Calu3 (cell line): ENCODE measurements around the gene IRF2BPL. TPM values are rescaled to one million over a fixed set of nuclear protein-coding genes. Genes with fewer than 3 reads are reported as not detected.

Source experiments
- BruUV-seq: library from RNA; stranded (reverse); fragments of 400-500 nt; replicated peaks from 2 replicates; lab custom pipeline; 2021; lab: Mats Ljungman, UMichigan
- CTCF ChIA-PET: fragments of 300-600 bp; sonication (Branson Sonifier 250); formaldehyde crosslinking; loops from one replicate; lab custom pipeline; 2022; ENCODE audit warnings: antibody characterized with exemption; lab: Charles Lee
- DNase-seq: peaks from one replicate; pipeline ENCODE4 v3.0.0; 2022
- H3K27ac Mint-ChIP-seq: one replicate; pipeline ENCODE4 v1.8.0; 2022; ENCODE audit warnings: mixed read lengths; ENCODE audit not compliant: unreplicated experiment
- H3K27me3 Mint-ChIP-seq: one replicate; pipeline ENCODE4 v1.8.0; 2022; ENCODE audit warnings: mixed read lengths; ENCODE audit not compliant: unreplicated experiment
- H3K36me3 Mint-ChIP-seq: one replicate; pipeline ENCODE4 v1.8.0; 2022; ENCODE audit warnings: mild to moderate bottlenecking, moderate library complexity, mixed read lengths; ENCODE audit not compliant: insufficient read depth, unreplicated experiment
- H3K4me1 Mint-ChIP-seq: one replicate; pipeline ENCODE4 v1.8.0; 2022; ENCODE audit warnings: mild to moderate bottlenecking, low read depth, mixed read lengths; ENCODE audit not compliant: unreplicated experiment
- H3K4me3 Mint-ChIP-seq: one replicate; pipeline ENCODE4 v1.8.0; 2022; ENCODE audit warnings: mild to moderate bottlenecking, low read depth, moderate library complexity, mixed read lengths; ENCODE audit not compliant: unreplicated experiment
- H3K9me3 Mint-ChIP-seq: one replicate; pipeline ENCODE4 v1.8.0; 2022; ENCODE audit warnings: low read depth, mixed read lengths; ENCODE audit not compliant: unreplicated experiment
- CTCF ChIP-seq: fragments of 200-600 bp; IDR thresholded peaks from one replicate; pipeline ENCODE4 v1.8.0; 2022; ENCODE audit warnings: antibody characterized with exemption; ENCODE audit not compliant: unreplicated experiment
- intact Hi-C: fragments of 100-400 bp; cut with micrococcal nuclease; formaldehyde crosslinking; loops from one replicate; pipeline ENCODE4 v1.10.0; 2022; ENCODE audit not compliant: unreplicated experiment
- total RNA-seq: library from RNA; stranded (reverse); gene quantifications from 2 replicates; pipeline ENCODE4 v1.2.3, GENCODE V29; 2022

IRF2BPL gene
- total RNA-seq, 1 experiment from 2014 or later, result 30.1 TPM

DNA sequence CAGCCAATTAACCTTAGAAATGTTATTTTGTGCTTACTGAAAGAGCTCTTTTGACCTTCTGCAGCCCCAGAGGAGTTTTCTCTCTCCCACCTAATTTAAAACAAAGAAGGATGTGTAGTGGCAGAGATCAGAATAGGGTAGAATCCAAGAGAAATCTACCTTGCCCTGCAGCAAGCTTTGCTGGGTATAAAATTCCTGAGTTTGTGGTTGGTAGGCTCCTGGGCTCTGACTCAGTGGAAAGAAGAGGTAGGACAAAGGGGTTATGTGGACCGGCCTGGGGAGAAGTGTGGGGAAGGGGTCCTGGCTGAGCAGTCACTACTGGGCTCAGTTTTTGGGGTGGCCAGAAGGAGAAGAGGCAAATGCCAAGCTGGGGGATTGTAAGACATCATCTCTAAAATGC is 46.8 kb downstream of the IRF2BPL start:
- Mint-ChIP-seq H3K4me3 (no peak overlapping the region), H3K36me3 (no peaks in the 10 kb centered on the region), H3K9me3 (peaks cover 3% of the 10 kb centered on the region), H3K4me1 (peaks cover 11% of the 10 kb centered on the region), H3K27ac (no peak overlapping the region), H3K27me3 (no peaks in the 10 kb centered on the region)
- DNase-seq, result no peak
- intact Hi-C loops, result no loop called here
- CTCF ChIA-PET, result no interaction called here
- no TSS peak for BruUV-seq
- no peak for TF ChIP-seq CTCF

DNA sequence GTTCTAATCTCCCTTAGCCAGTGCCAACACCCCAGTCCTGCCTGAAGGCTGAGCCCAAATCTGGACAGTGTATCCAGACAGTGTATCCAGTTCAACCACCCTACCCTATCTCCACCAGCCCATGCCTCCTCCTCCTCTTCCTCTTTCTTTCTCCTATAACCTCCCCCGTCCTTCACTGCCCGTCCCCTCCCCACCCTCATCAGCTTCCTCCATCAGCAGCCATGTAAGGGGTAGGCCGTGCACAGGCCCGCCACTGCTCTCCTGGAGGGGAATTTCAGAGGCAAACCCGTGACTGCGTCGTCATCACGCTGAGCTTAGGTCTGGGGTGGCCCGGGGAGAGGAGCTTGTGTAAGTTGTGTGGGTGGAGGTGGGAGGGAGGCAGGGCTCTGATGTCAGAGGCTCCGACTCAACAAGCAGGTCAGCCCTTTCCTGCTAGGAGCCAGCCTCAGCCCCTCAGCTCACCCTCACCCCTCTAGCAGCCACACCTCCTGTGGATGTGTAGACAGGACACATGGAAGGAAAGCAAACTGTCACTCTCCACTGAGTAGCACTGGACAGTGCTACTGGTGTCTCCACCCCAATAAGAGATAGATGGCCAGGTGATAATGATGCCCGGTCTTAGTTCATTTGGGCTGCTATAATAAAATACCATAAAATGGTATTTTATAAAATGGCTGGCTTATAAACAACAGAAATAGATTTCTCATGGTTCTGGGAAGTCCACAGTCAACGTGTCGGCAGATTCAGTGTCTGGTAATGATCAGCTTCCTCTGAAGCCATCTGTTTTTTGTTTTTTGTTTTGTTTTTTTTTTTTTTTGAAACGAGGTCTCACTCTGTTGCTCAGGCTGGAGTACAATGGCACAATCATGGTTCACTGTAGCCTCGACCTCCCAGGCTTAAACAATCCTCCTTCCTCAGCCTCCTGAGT is 50.5 kb downstream of the IRF2BPL start:
- peaks cover 3% of the 10 kb centered on the region for H3K9me3 Mint-ChIP-seq
- no peak for TF ChIP-seq CTCF
- BruUV-seq, result no TSS peak
- DNase-seq, result no peak
- no peak overlapping the region for H3K4me3 Mint-ChIP-seq
- H3K27me3 Mint-ChIP-seq, result no peaks in the 10 kb centered on the region
- CTCF ChIA-PET, result interaction anchor here (0.7 kb wide), 1 partner anchor 62 kb away, joined by 3 read pairs; no protein-coding TSS in a partner anchor
- no peaks in the 10 kb centered on the region for H3K4me1 Mint-ChIP-seq
- intact Hi-C loops, result no loop called here
- H3K36me3 Mint-ChIP-seq, result no peaks in the 10 kb centered on the region
- H3K27ac Mint-ChIP-seq, result no peak overlapping the region

GRCh38 chr14:76976240-76977005 is 52.1 kb downstream of the IRF2BPL start:
- CTCF ChIA-PET, result no interaction called here
- no peak for DNase-seq
- H3K4me1 Mint-ChIP-seq, result no peaks in the 10 kb centered on the region
- H3K27me3 Mint-ChIP-seq, result no peaks in the 10 kb centered on the region
- intact Hi-C loops, result no loop called here
- no peak overlapping the region for H3K27ac Mint-ChIP-seq
- no peak for TF ChIP-seq CTCF
- no peak overlapping the region for H3K4me3 Mint-ChIP-seq
- H3K36me3 Mint-ChIP-seq, result no peaks in the 10 kb centered on the region
- H3K9me3 Mint-ChIP-seq, result peaks cover under 1% of the 10 kb centered on the region
- no TSS peak for BruUV-seq

DNA sequence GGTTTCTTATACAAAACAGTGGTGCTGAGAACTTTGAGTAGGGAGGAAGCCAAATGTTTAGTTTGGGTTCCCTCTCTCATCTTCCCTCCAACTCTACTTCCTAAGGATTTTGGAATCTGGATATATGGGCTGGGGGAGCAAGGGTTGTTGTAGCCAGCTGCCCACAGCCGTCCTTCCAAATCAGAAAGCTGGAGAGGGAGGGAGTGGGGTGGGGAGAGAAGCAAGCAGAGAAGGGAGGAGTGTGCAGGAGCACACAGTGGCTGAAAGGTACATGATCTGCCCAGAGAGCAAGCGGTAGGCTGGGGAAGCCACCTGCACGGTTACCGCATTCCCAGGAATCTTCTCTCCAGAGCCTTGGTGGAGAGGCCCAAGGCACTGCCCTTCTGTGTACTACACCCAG is 52.7 kb downstream of the IRF2BPL start:
- no peak for TF ChIP-seq CTCF
- intact Hi-C loops, result no loop called here
- no peaks in the 10 kb centered on the region for H3K4me1 Mint-ChIP-seq
- no peak overlapping the region for H3K27ac Mint-ChIP-seq
- H3K4me3 Mint-ChIP-seq, result no peak overlapping the region
- no TSS peak for BruUV-seq
- H3K9me3 Mint-ChIP-seq, result no peaks in the 10 kb centered on the region
- H3K27me3 Mint-ChIP-seq, result no peaks in the 10 kb centered on the region
- H3K36me3 Mint-ChIP-seq, result no peaks in the 10 kb centered on the region
- DNase-seq, result no peak
- CTCF ChIA-PET, result no interaction called here
